GM19043 (cell line): ENCODE data around the gene OR2V1.
"Not testable (repeated sequence)": the region's sequence is repeated elsewhere in the genome, so short reads cannot be mapped to it uniquely, and the experiment has no call there.

Experiments used
- ATAC-seq: cut with Tn5 transposase; IDR thresholded peaks from one replicate; pipeline ENCODE4 v1.9.1; 2021; ENCODE audit warnings: low read depth; ENCODE audit not compliant: unreplicated experiment

Gene OR2V1, protein sequence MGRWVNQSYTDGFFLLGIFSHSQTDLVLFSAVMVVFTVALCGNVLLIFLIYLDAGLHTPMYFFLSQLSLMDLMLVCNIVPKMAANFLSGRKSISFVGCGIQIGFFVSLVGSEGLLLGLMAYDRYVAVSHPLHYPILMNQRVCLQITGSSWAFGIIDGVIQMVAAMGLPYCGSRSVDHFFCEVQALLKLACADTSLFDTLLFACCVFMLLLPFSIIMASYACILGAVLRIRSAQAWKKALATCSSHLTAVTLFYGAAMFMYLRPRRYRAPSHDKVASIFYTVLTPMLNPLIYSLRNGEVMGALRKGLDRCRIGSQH

DNA sequence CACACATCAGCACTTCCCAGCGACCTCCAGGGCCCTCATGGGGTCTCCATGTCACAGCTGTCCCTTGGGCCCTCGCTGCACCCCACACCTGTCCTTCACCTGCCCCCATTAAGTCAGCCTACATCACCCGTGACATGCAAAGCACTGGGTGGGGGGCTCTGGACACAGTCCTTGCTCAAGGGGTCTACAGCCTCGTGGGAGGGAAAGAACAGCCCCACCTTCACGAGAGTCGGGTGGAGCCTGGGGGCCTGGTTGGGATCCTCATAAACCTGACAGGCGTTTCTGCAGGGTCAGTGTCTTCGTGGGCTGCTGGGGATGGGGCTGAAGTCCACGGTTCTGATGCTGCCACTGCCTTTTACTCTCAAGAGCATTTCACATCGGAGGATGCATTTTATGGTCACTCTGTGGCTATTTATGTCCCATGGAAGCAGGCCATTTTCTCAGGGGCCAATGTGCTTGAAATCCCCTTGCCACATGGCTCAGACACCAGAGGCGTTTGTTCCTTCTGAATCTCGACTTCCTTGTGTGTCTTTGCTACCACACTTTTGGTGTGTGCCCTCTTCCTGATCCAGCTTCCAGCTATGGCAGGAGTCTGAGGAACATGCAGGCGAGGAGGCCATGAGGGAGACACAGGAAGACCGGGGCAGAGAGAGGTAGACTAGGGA lies at the start of gene OR2V1:
Gene OR2V1, minus strand, starts transcription at position 338 of the 665 bp plus-strand sequence. CDS start 5,865 bp downstream, outside the sequence.
- ATAC-seq = no peak

DNA sequence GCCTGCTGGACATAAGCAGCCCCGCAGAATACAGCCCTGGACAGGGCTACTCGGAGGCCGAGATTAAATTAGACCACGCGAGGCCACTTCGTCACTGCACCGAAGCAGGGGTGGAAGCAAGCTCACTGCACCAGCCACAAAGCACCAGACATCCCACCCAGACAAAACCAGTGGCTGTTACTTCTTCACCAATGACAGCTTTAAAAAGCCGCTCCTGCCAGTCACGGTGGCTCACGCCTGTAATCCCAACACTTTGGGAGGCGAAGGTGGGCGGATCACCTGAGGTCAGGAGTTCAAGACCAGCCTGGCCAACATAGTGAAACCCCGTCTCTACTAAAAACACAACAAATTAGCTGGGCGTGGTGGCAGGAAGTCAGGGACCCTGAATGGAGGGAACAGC lies 46.6 kb upstream of the OR2V1 start:
- not testable (repeated sequence) for ATAC-seq

DNA sequence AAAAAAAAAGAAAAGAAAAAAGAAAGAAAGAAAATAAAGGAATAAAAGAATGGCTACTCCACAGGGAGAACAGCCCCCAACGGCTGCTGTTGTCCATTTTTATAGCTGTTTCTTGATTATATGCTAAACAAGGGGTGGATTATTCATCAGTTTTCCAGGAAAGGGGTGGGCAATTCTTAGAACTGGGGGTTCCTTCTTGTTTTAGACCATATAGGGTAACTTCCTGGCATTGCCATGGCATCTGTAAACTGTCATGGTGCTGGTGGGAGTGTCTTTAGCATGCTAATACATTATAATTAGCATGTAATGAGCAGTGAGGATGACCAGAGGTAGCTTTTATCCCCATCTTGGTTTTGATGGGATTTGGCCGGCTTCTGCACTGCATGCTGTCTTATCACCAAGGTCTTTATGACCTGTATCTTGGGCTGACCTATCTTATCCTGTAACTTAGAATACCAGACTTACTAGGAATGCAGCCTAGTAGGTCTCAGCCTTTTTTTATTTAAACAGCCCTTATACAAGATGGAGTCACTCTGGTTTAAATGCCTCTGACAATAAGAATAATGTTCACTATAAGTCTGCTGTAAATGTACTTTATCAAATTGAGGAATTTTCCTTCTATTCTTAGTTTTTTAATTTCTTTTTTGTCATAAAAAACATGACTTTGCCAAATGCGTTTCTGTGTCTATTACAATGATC lies 45.4 kb upstream of the OR2V1 start:
- no peak for ATAC-seq

DNA sequence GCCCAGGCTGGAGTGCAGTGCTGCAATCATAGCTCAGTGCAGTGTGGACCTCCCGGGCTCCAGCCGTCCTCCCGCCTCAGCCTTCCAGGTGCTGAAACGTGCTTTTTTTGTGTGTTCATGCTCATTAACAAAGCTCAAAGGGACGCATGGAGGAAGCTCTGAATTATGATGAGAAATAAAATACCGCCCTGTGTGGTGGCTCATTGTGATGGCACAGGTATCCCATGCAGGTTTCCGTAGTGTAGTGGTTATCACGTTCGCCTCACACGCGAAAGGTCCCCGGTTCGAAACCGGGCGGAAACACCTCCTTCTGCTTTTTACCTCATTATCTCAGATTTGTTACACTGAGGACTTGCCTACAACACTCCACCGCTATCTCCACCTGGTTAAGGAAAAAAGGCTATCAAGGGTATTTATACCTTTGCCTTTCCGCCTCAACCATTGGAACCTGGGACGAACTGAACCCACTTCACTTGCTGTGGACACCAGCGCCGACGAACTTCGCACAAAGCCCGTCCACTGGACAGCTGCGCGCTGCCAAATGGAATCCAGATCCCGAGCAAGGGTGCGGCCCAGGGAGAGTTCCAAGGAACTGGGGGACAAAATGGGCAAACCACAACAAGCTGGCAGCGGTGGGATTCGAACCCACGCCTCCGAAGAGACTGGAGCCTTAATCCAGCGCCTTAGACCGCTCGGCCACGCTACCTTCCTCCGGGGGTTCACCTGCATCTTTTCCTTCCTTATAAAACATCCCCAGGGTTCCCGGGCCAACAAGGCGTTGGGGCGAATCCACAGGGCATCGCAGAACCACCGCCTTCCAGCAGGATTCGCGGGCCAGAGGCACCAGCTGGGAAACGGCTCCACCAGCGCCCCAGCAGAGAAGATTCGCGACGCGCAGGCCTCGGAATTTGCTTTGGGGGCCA lies 42.7 kb upstream of the OR2V1 start:
- ATAC-seq = peak; percentile 41

DNA sequence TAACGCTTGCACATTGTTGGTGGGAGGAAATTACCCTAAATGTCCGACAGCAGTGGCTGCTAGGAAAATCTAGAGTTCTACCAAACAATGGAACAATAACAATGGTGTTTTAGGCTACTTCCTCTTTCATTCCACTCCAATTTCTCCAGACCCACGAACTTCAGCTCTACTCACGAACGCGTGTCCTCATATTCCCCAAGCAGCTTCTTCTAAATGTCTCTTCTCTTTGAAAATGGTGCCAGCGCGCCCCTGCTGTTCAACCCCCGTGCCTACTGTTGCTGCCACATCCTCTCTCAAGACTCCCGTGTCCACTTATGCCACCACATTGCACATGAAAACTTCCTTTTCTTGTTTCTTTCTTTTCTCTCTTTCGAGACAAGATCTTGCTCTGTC lies 42.1 kb upstream of the OR2V1 start:
- ATAC-seq = peak; percentile 24

DNA sequence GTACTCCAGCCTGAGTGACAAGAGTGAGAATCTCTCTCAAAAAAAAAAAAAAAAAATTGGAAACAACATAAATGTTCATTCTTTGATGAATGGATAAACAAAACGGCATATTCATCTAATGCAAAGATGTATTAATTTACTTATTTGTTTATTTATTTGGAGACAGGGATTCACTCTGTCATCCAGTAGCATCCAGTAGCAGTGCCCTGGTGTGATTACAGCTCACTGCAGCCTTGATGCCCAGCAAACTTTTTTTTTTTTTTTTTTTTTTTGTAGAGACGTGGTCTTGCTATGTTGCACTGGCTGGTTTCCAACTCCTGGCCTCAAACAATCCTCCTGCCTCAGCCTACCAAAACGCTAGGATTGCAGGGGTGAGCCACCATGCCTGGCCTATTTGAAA lies 40.8 kb upstream of the OR2V1 start:
- ATAC-seq = no peak

DNA sequence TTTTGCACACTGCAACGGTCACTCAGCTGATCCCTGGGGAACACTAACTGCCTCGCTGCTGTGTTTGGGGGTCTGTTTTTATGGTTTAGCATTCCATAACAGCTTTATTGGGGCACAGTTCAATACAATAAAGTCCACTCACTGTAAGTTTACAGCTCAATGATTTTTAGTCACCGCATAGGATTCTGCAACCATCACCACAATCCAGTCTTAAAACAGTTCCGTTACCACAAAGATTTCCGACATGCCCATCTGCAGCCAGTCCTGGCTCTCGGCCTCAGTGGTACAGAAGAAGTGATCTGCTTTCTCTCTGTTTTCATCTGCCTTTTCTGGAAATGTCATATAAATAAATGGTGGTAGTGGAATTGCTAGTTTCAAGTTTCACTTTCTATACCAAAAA lies 40.0 kb upstream of the OR2V1 start:
- no peak for ATAC-seq

DNA sequence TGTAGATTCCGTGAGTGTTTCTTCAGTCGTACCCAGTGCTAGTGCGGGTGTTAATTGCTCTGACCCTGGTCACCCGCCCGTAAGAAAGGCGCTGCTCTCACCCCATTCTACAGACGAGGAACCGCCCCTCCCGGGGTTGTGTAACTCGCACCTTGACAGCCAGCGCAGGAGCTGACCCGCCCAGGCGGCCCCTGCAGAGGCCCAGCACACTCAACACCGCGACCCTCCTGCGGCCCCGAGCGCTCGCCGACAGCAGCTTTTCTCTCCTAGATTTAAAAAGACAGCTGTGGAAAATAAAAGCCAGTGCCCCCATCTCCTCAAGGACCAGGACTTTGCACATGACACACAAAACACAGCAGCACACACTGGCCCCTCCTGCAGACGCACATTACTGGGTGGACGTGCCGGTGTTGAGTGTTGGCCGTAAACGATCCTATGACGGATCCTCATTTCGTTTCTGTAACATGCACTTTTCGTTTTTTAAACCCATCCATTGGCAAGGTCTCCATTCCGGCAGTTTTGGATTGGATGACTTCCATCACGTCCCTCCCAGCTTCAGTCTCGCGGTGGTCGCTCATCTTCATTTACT lies 39.4 kb upstream of the OR2V1 start:
- no peak for ATAC-seq

DNA sequence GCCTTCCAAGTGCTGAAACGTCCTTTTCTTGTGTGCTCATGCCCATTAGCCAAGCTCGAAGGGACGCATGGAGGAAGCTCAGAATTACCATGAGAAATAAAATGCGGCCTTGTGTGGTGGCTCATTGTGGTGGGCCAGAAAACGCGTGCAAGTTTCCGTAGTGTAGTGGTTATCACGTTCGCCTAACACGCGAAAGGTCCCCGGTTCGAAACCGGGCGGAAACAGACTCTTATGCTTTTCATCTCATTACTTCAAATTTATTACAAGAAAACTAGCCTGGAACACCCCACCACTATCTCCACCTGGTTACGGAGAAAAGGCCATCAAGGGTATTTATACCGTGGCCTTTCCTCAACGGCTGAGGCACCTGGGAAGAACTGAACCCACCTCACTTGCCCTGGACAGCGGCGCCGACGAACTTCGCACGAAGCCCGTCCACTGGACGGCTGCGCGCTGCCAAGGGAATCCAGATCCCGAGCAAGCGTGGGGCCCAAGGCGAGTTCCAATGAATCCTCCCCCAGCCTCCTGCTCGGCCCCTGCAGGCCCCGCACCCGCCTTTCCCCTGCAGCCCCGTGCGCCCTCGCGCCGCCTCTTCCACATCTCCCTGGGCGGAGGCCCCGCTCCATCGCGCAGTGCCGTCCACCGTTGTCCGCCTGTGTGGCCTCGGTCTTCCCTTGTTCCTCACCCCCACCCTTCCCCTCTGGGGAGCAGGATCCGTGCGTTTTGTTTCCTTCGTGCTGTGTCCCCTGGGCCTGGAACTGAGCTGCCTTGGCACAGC lies 38.7 kb upstream of the OR2V1 start:
- ATAC-seq = not testable (repeated sequence)

DNA sequence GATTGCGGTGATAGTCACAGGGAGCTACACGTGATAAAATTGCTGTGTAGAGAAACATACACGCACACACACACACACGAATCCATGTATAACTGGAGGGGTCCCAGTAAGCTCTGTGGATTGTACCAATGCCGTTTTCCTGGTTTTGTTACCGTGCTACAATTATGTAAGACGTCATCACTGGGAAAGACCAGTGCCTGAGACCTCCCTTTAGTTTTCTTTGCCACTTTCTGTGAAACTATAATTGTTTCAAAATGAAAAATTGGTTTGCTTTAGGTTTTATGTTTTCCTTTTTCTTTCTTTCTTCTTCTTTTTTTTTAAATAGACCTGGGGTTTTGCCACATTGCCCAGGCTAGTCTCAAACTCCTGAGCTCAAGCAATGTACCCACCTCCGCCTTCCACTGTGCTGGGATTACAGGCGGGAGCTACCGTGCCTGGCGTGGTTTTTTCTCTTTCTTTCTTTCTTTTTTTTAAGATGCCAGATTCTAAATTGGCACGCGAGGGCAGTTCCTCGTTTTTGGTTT lies 37.7 kb upstream of the OR2V1 start:
- ATAC-seq = no peak

DNA sequence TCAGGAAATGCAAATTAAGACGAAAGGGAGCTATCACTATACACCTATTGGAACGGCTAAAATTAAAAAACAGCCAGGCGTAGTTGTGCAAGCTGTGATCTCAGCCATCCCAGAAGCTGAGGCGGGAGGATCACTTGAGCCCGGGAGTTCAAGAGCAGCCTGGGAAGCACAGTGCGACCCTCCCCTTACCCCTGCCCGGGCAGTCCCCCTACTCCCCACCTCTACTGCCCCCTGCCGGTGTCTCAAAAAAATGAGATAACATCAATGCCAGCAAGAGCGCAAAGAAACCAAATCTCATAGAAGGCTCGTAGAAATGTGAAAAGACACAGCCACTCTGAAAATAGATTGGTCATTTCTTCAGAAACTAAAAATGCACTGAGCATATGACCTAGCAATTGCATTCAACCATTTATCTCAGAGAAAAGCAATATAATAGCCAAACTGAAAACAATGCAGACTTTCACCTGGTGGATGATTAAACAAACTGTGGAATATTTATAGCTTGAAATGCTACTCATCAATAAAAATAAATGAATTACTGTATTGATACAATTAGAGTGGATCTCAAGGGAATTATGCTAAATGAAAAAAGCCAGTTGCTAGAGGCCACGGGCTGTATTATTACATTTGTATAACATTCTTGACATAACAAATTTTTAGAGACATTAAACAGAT lies 37.0 kb upstream of the OR2V1 start:
- ATAC-seq = no peak

DNA sequence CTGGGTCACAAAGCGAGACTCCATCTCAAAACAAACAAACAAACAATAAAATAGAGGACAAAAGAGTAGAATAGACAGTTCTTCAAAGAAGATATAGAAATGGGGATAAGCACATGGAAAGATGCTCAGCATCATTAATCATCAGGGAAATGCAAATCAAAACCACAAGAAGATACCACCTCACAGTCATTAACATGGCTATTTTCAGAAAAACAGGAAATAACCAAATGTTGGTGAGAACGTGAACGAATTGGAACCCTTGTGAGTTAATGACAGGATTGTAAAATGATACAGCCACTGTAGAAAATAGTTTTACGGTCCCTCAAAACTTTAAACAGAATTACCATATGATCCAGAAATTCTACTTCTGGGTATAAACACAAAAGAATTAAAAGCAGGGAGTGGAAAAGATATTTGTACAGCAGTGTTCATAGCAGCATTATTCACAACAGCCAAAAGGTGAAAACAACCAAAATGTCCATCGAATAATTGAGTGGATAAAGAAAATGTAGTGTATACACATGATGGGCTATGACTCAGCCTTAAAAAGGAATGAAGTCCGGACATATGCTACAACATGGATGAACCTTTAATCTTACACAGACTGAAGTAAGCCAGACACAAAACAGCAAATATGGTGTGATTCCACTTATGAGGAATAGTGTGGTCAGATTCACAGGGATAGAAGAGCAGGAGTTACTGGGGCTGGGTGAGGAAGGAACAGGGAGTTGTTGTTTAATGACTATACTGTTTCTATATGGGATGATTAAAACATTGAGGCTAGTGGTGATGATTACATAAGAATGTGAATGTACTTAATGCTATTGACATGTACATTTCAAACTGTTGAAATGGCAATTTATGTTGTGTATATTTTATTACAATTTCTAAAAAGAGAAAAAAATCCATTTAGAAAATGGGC lies 36.1 kb upstream of the OR2V1 start:
- no peak for ATAC-seq

DNA sequence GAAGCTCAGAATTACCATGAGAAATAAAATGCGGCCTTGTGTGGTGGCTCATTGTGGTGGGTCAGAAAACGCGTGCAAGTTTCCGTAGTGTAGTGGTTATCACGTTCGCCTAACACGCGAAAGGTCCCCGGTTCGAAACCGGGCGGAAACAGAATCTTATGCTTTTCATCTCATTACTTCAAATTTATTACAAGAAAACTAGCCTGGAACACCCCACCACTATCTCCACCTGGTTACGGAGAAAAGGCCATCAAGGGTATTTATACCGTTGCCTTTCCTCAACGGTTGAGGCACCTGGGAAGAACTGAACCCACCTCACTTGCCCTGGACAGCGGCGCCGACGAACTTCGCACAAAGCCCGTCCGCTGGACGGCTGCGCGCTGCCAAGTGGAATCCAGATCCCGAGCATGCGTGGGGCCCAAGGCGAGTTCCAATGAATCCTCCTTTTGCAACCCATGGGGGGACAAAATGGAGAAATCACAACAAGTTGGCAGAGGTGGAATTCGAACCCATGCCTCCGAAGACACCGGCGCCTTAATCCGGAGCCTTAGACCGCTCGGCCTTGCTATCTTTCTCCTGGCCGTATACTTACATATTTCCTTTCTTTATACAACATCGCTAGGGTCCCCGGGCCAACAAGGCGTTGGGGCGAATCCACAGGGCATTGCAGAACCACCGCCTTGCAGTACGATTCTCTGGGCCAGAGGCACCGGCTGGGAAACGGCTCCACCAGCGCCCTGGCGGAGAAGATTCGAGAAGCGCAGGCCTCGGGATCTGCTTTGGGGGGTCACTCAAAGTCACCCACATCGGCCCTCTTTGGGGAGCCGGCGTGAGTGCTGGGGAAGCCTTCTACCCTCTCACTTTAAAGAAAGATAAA lies 33.3 kb upstream of the OR2V1 start:
- ATAC-seq = no peak

DNA sequence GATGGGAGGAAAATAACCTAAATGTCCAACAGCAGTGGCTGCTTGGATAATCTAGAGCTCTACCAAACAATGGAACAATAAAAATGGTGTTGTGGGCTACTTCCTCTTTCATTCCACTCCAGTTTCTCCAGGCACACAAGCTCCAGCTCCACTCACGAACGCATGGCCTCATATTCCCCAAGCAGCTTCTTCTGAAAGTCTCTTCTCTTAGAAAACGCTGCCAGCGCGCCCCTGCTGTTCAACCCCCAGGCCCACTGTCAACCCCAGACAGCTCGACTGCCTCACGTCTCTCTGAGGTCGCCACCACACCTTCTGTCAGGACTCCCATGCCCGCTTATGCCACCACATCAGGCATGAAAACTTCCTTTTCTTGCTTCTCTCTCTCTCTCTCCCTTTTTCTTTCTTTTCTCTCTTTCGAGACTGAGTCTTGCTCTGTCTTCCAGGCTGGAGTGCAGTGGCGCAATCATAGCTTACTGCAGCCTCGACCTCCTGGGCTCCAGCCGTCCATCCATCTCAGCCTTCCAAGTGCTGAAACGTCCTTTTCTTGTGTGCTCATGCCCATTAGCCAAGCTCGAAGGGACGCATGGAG lies 32.6 kb upstream of the OR2V1 start:
- no peak for ATAC-seq

DNA sequence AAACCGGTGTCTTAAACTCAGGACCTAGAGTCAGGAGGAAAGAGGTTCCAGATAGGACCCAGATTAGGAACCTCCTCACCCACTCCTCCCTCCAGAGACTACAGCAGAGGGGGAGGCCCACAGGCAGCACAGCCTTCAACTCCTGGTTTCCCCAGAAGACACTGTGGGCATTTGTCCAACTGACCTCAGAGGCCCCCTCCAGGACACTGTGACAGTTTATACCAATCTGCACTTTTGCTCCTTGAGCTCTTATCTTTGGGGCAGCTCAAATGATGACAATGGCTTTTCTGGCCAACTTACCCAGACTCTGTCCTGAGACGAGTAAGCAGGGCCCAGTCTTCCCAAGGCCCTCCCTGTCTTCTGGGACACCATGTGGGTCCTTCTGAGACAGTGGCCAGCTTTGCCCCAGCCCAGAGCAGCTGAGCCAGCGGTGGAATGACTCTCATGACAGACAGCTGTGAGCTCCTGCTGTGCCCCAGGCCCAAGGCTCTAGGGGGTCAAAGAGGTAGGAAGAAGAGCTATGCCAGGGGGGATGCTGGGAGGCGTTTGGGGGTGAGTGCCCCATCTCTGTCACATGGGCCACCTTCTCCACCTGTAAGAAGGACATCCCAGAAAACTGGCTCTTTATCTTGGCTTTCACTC lies 30.7 kb upstream of the OR2V1 start:
- no peak for ATAC-seq
